GM18511 (cell line): ENCODE data around the gene MND1.

Source experiments
- ATAC-seq: cut with Tn5 transposase; IDR thresholded peaks from one replicate; pipeline ENCODE4 v1.9.1; 2021; ENCODE audit warnings: mild to moderate bottlenecking, moderate library complexity; ENCODE audit not compliant: unreplicated experiment

MND1 gene

DNA sequence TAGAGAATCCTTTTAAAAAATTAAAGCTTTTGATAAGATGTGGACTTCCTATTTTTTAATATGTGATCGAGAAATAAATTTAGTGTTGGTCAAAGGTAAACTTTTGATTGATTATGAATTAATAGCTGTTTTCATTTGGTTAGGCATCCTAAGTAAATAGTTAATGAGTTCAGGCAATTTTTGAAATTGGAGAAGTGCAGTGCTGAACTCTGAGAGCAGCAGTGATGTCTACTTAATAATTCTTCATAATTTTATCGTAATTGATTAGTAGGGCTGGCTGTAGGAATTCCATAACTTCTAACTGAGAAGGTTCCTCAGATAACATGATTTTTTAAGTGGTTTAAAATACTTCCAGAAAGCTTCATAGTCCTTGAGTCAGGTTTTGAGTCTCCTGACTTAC is 1.5 kb downstream of the MND1 start:
- no peak for ATAC-seq

DNA sequence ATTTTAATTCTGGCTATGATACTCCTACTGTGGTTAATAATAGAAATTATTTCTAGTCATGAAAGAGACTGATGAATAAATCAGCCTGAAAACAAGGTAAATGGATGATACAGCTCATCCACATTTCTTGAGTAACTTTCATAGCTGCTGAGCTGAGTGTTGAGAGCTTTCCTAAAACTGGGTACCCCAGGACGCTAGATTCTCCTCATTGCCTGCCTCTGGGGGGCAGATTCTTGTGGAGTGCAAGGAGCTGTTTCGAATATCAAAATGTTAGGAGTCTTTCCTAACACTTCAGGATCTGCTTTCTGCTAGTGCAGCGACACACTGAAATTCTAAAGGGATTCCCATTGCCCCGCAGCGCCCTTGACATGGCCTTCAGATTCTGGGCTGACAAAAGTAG is 2.1 kb downstream of the MND1 start:
- no peak for ATAC-seq

DNA sequence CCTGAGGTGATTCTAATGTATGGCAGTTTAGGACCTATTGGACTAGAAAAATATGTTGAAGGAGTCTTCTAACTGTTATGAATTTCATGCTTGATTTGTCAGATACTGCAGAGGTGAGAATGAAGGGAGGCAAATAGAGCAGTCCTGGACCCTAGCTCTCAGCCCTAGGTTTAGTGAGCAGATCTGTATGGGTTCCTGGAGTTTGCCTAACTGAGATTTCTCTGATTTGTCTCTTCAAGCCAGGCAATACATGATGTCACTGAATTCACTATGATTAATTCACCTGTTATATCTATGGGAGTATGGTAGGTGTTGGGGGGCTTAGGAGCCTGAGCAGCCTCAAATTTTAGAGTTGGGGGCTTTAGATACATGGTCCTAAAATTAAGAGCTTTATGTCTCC is 2.6 kb downstream of the MND1 start:
- no peak for ATAC-seq

GRCh38 chr4:153348006-153348405 is 3.5 kb downstream of the MND1 start:
- ATAC-seq, result no peak

GRCh38 chr4:153349206-153349805 is 4.8 kb downstream of the MND1 start:
- ATAC-seq, result no peak

DNA sequence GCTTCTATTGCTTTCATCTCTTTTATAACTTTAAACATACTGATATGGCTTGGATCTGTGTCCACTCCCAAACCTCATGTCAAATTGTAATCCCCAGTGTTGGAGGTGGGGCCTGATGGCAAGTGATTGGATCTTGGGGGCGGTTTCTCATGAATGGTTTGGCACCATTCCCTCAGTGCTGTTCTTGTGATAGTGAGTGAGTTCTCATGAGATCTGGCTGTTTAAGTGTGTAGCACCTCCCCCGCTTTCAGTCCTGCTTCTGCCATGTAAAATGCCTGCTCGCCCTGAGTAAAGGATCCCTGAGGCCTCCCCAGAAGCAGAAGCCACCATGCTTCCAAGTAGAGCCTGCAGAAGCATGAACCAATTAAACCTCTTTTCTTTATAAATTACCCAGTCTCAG is 17.7 kb downstream of the MND1 start:
- no peak for ATAC-seq

- ATAC-seq, result no peak
These were observed 19.6 kb downstream of the MND1 start for GRCh38 chr4:153364061-153364460.

- no peak for ATAC-seq
These were observed 20.5 kb downstream of the MND1 start for GRCh38 chr4:153365003-153365402.

DNA sequence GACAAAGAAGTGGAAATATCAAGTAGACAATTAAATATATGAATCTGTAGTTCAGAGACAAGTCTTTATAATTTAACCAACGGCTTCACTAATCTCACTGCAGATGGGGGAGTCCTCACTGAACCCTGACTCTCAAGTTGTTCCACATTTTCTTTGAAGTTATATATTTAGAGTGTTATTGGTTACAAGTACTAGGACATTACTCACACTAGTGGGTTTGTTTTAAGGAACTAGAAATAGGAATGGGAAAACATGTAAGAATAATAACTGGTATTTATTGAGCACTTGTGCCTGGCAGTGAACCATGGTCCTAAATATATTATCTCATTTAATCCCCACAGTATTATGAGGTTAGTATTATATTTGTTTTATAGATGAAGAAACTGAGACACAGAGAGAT is 22.0 kb downstream of the MND1 start:
- ATAC-seq, result no peak

- ATAC-seq, result no peak
These were observed 22.6 kb downstream of the MND1 start for GRCh38 chr4:153367092-153367491.

DNA sequence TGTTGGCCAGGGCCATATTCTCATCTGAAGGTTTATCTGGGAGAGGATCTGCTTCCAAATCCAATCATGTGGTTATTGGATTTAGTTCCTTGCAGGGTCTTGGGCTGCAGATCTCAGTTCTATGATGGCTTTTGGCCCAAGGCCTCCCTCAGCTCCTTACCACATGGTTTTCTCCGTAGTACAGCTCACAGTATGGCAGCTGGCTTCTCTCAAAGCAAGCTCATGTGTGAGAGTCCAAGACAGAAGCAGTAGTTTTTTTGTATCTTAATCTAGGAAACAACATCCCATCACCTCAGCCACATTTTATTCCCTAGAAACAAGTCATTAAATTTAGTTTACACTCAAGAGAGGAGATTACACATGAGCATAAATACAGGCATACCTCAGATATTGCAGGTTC is 24.5 kb downstream of the MND1 start:
- no peak for ATAC-seq

- ATAC-seq, result no peak
These were observed 27.3 kb downstream of the MND1 start for GRCh38 chr4:153371701-153372234.

DNA sequence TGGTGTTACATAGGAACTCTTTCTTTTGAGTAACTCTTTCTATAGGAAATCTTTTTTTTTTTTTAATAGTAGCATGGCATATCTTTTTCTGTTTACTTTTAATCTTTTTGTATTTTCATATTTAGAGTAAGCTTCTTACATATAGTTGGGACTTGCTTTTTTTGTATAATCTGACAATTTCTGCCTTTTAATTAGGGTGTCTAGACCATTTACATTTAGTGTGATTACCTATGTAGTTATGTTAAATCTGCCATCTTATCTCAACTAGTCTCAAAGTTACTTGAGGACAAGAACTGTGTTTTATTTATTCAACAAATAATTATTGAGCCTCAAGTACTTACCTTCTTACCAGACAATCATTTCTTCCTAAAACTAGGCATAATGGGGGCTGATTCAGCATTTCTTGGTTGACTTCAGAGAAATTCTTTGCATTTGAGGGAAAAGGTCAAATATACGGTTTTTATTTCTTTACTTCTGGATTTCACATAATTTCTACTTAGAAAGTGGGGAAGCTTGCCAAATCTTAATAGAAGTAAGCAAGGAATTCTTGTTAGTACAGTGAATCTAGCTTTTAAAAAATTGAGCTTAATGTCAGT is 28.6 kb downstream of the MND1 start:
- no peak for ATAC-seq

- no peak for ATAC-seq
These were observed 30.0 kb downstream of the MND1 start for GRCh38 chr4:153374442-153374841.

DNA sequence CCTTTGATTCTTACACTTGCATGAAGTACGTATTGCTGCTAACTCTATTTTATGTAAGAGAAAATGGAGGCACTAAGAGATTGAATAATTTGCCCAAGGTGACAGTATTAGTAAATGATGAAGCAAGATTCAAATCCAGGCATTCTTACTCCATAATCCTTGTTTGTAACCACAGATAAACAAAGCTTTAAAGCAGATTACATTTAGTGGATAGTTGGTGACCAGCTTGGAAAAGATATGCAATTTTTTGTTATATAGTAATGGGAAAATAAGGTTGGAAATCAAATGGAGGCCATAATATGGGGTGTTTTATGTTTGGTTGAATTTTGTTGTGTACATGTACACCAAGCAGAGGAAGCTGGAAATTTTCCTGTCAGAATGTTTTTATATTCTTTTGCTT is 30.8 kb downstream of the MND1 start:
- no peak for ATAC-seq

GRCh38 chr4:153383131-153383530 is 38.6 kb downstream of the MND1 start:
- ATAC-seq, result no peak

GRCh38 chr4:153384160-153384559 is 39.7 kb downstream of the MND1 start:
- no peak for ATAC-seq

DNA sequence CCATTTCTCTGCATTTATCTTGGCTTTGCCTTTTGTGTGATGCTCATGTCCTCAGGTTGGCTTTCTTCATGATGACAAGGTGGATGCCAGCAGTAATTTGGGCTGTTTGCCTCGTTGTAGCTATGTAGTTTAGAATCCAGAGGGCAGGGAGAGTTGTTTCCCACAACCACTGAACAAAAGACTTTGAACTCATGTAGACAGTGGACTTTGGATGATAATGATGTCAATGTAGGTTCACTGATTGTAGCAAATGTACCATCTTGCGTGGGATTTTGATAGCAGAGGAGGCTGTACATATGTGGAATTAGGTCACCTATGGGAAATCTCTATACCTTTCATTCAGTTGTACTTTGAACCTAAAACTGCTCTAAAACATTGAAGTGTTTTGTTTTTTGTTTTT is 41.3 kb downstream of the MND1 start:
- ATAC-seq, result no peak

DNA sequence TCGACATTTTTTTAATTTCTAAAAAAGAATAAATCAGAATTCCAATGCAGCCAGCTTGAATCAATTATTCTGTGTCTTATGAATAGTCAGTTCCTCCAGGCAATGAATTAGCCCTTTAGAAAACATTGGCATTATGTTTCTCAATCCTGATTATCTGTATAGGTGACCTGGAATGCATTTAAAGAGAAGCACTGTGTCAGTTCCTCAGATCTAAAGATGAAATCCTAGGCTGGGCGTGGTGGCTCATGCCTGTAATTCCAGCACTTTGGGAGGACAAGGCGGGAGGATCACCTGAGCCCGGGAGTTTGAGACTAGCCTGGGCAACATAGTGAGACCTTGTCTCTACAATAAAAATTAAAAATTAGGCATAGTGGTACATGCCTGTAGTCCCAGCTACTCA is 43.5 kb downstream of the MND1 start:
- ATAC-seq, result no peak

GRCh38 chr4:153393397-153393796 is 48.9 kb downstream of the MND1 start:
- no peak for ATAC-seq

- ATAC-seq, result no peak
These were observed 50.5 kb downstream of the MND1 start for GRCh38 chr4:153394945-153395344.

GRCh38 chr4:153398713-153399112 is 54.2 kb downstream of the MND1 start:
- no peak for ATAC-seq

GRCh38 chr4:153399358-153399757 is 54.9 kb downstream of the MND1 start:
- no peak for ATAC-seq
